HG03432 (cell line): ENCODE measurements around the gene AP2A2.
"Not testable (repeated sequence)": the region's sequence is repeated elsewhere in the genome, so short reads cannot be mapped to it uniquely, and the experiment has no call there.

Experiments used
- ATAC-seq: cut with Tn5 transposase; IDR thresholded peaks from one replicate; pipeline ENCODE4 v1.9.1; 2021; ENCODE audit warnings: mild to moderate bottlenecking, moderate library complexity; ENCODE audit not compliant: unreplicated experiment

Gene AP2A2

GRCh38 chr11:971731-972365 lies 46.2 kb downstream of the AP2A2 start:
- no peak for ATAC-seq

- ATAC-seq: no peak
Measured at GRCh38 chr11:972523-973211, 47.0 kb downstream of the AP2A2 start.

- ATAC-seq: no peak
Measured at GRCh38 chr11:973237-973636, 47.6 kb downstream of the AP2A2 start.

- ATAC-seq: not testable (repeated sequence)
Measured at GRCh38 chr11:975376-975775, 49.7 kb downstream of the AP2A2 start.

GRCh38 chr11:975827-976226 lies 50.2 kb downstream of the AP2A2 start:
- ATAC-seq: no peak

- no peak for ATAC-seq
Measured at GRCh38 chr11:976431-977160, 50.9 kb downstream of the AP2A2 start.

- no peak for ATAC-seq
Measured at GRCh38 chr11:977830-978720, 52.4 kb downstream of the AP2A2 start.

GRCh38 chr11:978781-979180 lies 53.1 kb downstream of the AP2A2 start:
- ATAC-seq: no peak

GRCh38 chr11:980438-981357 lies 55.0 kb downstream of the AP2A2 start:
- no peak for ATAC-seq

- no peak for ATAC-seq
Measured at GRCh38 chr11:981764-982163, 56.1 kb downstream of the AP2A2 start.

- no peak for ATAC-seq
Measured at GRCh38 chr11:984546-984945, 58.9 kb downstream of the AP2A2 start.

GRCh38 chr11:985406-985805 lies 59.7 kb downstream of the AP2A2 start:
- no peak for ATAC-seq

- no peak for ATAC-seq
Measured at GRCh38 chr11:985848-986247, 60.2 kb downstream of the AP2A2 start.

GRCh38 chr11:986270-986951 lies 60.7 kb downstream of the AP2A2 start:
- no peak for ATAC-seq

GRCh38 chr11:986952-987305 lies 61.3 kb downstream of the AP2A2 start:
- ATAC-seq: no peak

GRCh38 chr11:987671-988070 lies 62.0 kb downstream of the AP2A2 start:
- no peak for ATAC-seq

- no peak for ATAC-seq
Measured at GRCh38 chr11:990101-990500, 64.4 kb downstream of the AP2A2 start.

GRCh38 chr11:991034-991433 lies 65.4 kb downstream of the AP2A2 start:
- no peak for ATAC-seq

- ATAC-seq: no peak
Measured at GRCh38 chr11:991711-992307, 66.1 kb downstream of the AP2A2 start.
